Activated CD4-positive, alpha-beta memory T cell treated with anti-CD3 and anti-CD28 coated beads, Interleukin-2, amount 10 ng/mL, durations not matched to agents 7 days and 5 days (primary cell): ENCODE measurements around the gene ECI2. TPM values are rescaled to one million over a fixed set of nuclear protein-coding genes. Genes with fewer than 3 reads are reported as not detected.

Experiments used
- CTCF ChIA-PET: fragments of 350-600 bp; sonication (Branson Sonifier 250); formaldehyde crosslinking; loops from one replicate; lab custom pipeline; 2021; ENCODE audit warnings: antibody characterized with exemption, inconsistent platforms; lab: Charles Lee
- POLR2A ChIA-PET: fragments of 350-600 bp; sonication (Branson Sonifier 250); formaldehyde crosslinking; loops from one replicate; lab custom pipeline; 2021; ENCODE audit warnings: antibody characterized with exemption; lab: Charles Lee
- DNase-seq: peaks from one replicate; pipeline ENCODE4 v3.0.0-alpha.2; 2020
- H3K27ac Mint-ChIP-seq: one replicate; pipeline ENCODE4 v1.8.0; 2021; ENCODE audit warnings: mild to moderate bottlenecking, mixed read lengths
- H3K27me3 Mint-ChIP-seq: one replicate; pipeline ENCODE4 v1.8.0; 2021; ENCODE audit warnings: mixed read lengths
- H3K36me3 Mint-ChIP-seq: one replicate; pipeline ENCODE4 v1.8.0; 2021; ENCODE audit warnings: low read depth, mixed read lengths
- H3K4me1 Mint-ChIP-seq: one replicate; pipeline ENCODE4 v1.8.0; 2021; ENCODE audit warnings: mixed read lengths
- H3K4me3 Mint-ChIP-seq: one replicate; pipeline ENCODE4 v1.8.0; 2021; ENCODE audit warnings: mild to moderate bottlenecking, mixed read lengths
- H3K9me3 Mint-ChIP-seq: one replicate; pipeline ENCODE4 v1.8.0; 2021; ENCODE audit warnings: mixed read lengths
- total RNA-seq, 2 experiments: library from RNA; stranded (reverse); gene quantifications; one replicate each; pipeline ENCODE4 v1.2.3, GENCODE V29; 2021

The ECI2 gene
- total RNA-seq, 2 experiments from 2014 or later: 35.5 to 37.2 TPM

DNA sequence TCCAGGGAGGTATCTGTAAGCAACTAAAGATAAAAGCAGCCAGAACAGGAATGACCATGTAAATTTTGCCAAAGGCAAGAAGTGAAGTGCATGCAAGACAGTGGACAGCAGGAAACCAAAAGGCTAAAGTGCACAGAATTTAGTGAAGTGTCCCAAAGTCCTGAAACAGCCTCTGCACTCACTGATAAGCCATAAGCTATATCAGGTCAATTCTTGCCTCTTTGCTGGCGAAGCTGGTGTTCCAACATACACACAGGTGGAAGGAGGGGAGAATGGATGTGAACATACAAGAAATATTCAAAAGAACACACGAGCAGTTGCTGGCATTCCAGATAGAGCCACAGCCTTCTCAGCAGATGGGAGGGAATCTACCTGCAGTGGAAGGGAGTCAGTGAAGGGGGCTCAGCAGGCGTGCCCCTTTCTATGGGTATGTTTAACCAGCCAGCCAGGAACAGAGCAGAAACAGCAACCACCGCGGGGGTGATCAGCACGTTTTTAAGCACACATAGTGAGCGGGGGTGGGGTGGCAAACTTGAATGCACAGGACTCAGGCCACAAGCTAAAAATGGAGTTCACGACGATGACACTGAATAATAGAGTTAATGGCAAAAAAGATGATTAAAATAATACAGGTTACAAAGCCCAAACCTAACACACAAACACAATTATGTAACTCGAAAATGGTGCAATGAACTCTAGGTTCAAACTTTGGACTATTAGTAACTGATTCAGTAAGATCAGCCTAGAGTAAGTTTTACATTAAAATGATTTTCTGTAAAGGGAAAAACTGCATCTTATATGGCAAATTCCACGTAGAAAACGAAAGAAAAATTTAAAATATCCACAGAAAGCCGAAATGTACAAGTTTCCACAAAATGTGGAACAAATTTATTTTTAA is 1.2 kb downstream of the ECI2 start:
- H3K4me1 Mint-ChIP-seq: peaks cover 36% of the 10 kb centered on the region
- no peaks in the 10 kb centered on the region for H3K27me3 Mint-ChIP-seq
- CTCF ChIA-PET: no interaction called here
- POLR2A ChIA-PET: interaction anchor here (0.6 to 5.8 kb wide), 2 partner anchors 114 to 1296 kb away, joined by 3 to 49 read pairs; a partner anchor contains a TSS
- DNase-seq: peak; percentile 24
- peak overlapping the region; percentile 82 for H3K4me3 Mint-ChIP-seq
- H3K27ac Mint-ChIP-seq: peak overlapping the region; percentile 77
- H3K9me3 Mint-ChIP-seq: peaks cover 4% of the 10 kb centered on the region
- peaks cover 42% of the 10 kb centered on the region for H3K36me3 Mint-ChIP-seq

DNA sequence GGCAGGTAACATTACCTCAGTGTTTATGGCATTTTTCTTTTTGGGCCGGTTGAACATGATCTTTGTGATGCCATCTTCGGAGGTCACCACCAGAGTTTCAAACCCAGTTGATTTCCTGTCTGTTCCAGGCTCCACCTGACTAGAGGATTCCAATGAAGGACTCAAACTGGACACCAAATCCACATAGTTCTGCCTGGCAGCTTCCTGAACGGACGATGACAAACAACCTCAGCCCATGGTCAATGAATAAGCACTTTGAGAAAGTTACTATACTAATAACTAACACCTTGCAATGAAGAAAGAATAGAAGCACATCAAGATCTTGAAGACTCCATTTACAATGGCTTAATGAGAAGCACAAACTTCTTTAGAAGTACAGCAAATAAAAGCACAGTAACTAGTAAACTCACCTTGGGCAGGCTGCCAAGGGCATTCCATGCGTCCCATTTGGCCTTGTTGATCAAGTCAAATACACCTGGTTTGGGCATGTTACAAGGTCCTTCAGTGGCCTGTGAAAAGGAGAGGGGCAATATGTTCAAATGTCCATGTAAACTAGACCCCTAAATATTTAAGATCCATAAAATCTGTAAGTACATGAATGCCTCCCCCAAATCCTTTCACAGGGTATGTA is 4.9 kb downstream of the ECI2 start:
- H3K27ac Mint-ChIP-seq: no peak overlapping the region
- no peak for DNase-seq
- ChIA-PET CTCF (no interaction called here), POLR2A (no interaction called here)
- H3K4me1 Mint-ChIP-seq: peaks cover 27% of the 10 kb centered on the region
- no peaks in the 10 kb centered on the region for H3K27me3 Mint-ChIP-seq
- peaks cover 66% of the 10 kb centered on the region for H3K36me3 Mint-ChIP-seq
- peaks cover 4% of the 10 kb centered on the region for H3K9me3 Mint-ChIP-seq
- no peak overlapping the region for H3K4me3 Mint-ChIP-seq

DNA sequence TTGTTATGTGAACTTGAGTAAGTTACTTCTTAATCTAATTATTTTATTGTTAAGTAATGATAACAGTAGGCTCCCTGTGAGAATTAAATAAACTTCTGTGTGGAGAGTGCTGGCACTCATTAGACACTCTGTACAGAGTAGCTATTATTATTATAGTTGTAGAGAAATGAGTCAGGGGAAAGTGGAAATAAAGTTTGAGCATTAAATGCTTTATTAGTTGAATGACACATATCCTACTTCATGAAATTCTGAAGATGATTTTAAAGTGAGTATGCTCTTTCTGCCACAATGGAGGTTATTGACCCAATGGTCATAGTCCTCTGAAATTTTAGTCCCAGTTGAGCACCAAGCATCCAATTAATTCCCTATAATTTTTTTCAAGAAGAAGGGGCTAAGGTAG is 5.9 kb downstream of the ECI2 start:
- no peak for DNase-seq
- Mint-ChIP-seq H3K36me3 (peaks cover 74% of the 10 kb centered on the region), H3K27ac (no peak overlapping the region), H3K4me1 (peaks cover 24% of the 10 kb centered on the region), H3K4me3 (no peak overlapping the region), H3K9me3 (peaks cover 4% of the 10 kb centered on the region), H3K27me3 (no peaks in the 10 kb centered on the region)
- ChIA-PET CTCF (no interaction called here), POLR2A (no interaction called here)

DNA sequence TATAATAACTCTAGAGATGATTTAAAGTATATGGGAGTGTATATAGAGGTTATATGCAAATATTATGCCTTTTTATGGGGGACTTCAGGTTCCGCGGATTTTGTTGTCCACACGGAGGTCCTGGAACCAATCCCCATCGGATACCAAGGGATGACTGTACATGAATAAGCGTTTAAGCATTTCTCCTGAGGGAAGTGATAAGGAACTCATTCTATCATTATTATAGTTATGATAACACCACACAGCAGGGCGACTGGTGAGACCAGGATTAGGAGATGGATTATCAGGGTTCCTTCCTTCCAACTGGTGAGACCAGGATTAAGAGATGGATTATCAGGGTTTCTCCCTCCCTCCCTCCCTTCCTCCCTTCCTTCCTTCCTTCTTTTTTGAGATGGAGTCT is 6.6 kb downstream of the ECI2 start:
- Mint-ChIP-seq H3K36me3 (peaks cover 74% of the 10 kb centered on the region), H3K27ac (no peak overlapping the region), H3K4me1 (peaks cover 18% of the 10 kb centered on the region), H3K27me3 (no peaks in the 10 kb centered on the region), H3K9me3 (peaks cover 4% of the 10 kb centered on the region), H3K4me3 (no peak overlapping the region)
- ChIA-PET POLR2A (no interaction called here), CTCF (no interaction called here)
- no peak for DNase-seq

DNA sequence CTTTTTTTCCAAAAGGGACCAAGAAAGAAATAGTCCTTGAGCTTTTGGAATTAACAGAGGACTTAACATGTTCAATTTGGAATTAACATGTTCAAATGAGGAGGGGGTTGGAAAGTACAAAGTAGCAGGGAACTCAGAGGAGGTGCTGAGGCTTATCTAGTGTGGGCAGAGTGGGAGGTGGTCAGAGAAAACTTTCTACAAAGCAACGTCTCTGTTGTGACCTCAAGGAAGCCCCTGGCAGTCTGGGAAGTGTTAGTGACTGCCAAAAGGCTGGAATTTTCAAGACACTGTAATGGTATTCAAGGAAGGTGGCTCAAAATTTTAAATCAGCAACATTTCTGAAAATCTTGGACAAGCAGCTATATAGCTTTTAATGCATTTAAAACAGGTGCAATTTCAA is 7.3 kb downstream of the ECI2 start:
- Mint-ChIP-seq H3K27me3 (no peaks in the 10 kb centered on the region), H3K27ac (no peak overlapping the region), H3K4me1 (peaks cover 11% of the 10 kb centered on the region), H3K4me3 (no peak overlapping the region), H3K36me3 (peaks cover 67% of the 10 kb centered on the region), H3K9me3 (peaks cover 4% of the 10 kb centered on the region)
- ChIA-PET CTCF (interaction anchor here (0.6 to 1.2 kb wide), 2 partner anchors 61 to 82 kb away, joined by 3 read pairs; no protein-coding TSS in a partner anchor), POLR2A (no interaction called here)
- no peak for DNase-seq

DNA sequence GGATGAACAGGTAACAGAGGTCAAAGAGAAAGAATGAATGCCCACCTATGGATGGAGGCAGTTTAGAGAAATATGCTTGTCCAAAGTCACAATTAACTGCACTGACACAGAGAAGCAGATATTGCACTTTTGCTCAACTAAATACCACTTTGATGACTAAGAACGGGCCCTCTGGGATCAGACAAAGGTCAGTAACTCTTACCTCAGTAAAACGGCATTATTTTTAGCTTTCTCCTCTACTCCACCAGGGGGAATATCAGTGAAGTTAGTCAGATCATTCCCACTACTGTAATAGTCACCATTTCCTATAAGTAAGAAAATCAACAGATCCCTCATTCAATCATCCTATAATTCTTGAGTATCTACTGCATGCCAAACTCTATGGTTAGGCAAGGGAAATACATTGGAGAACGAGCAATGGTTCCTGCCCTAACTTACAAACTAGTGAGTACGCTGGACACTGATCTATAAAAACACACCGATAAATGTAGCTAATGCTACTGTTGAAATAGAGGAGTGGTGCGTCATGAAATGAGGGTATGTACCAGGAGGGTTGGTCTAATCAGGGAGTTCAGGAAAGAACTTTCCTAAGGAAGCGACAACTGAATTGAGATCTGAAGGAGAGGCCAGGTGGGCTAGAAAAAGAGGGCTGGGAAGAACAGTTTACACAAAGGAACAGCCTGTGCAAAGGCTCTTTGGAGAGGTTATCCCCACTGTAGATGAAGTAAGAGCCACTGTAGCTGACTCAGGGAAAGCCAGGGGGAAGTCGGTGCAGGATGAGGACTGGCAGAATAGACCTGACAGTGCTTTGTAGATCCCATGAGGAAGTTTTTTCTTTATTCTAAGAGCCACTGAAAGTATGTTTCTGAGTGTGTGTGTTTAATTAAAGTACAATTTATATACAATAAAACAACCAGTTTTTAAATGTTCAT is 9.2 kb downstream of the ECI2 start:
- Mint-ChIP-seq H3K4me3 (no peak overlapping the region), H3K27me3 (no peaks in the 10 kb centered on the region), H3K36me3 (peaks cover 59% of the 10 kb centered on the region), H3K27ac (no peak overlapping the region), H3K4me1 (peaks cover 6% of the 10 kb centered on the region), H3K9me3 (no peaks in the 10 kb centered on the region)
- CTCF ChIA-PET: interaction anchor here (0.6 to 1.1 kb wide), 2 partner anchors 80 to 506 kb away, joined by 3 read pairs; no protein-coding TSS in a partner anchor
- POLR2A ChIA-PET: no interaction called here
- DNase-seq: no peak

DNA sequence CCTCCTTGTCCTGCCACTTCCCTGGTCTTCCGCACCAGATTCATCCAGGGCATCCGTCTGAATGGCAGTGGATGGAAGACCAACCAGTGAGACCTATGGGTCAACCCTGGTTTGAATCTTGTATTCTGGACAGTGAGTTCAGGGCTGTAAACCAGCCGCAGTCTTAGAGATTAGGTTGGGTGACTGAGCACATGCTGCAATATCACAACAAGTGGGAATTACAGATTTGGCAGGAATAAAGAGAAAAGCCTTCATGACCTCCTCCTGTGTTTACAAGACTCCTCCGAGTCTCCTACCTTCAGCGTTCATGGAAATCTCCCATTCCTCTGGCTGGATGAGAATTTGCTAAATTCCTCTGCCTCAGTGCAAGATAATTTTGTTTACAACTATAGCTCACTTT is 9.9 kb downstream of the ECI2 start:
- CTCF ChIA-PET: interaction anchor here (0.6 kb wide), 1 partner anchor 506 kb away, joined by 3 read pairs; no protein-coding TSS in a partner anchor
- no peak for DNase-seq
- peaks cover 6% of the 10 kb centered on the region for H3K4me1 Mint-ChIP-seq
- H3K27ac Mint-ChIP-seq: no peak overlapping the region
- no peaks in the 10 kb centered on the region for H3K27me3 Mint-ChIP-seq
- no peaks in the 10 kb centered on the region for H3K9me3 Mint-ChIP-seq
- no peak overlapping the region for H3K4me3 Mint-ChIP-seq
- POLR2A ChIA-PET: no interaction called here
- peaks cover 56% of the 10 kb centered on the region for H3K36me3 Mint-ChIP-seq

DNA sequence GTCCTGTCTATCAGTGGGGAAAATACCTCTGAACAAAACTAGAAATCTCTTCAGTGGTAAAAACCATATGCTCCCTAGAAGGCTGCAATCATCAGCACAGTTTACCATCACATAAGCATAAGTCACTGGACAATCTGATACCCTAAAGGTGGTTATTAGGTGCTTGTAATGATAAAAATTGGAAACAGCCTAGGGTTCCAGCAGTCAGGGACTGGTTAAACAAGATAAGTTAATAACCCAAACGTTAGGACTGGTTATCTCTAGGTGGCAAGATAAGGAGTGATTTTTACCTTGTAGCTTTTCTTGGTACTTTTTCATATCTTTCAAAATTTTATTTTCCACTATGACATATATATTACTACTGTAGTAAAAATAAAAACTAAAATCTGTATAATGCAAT is 11.0 kb downstream of the ECI2 start:
- no peak for DNase-seq
- CTCF ChIA-PET: interaction anchor here (1.1 kb wide), 1 partner anchor 31 kb away, joined by 3 read pairs; no protein-coding TSS in a partner anchor
- no peaks in the 10 kb centered on the region for H3K27me3 Mint-ChIP-seq
- peaks cover 52% of the 10 kb centered on the region for H3K36me3 Mint-ChIP-seq
- peaks cover 6% of the 10 kb centered on the region for H3K4me1 Mint-ChIP-seq
- no peak overlapping the region for H3K4me3 Mint-ChIP-seq
- POLR2A ChIA-PET: no interaction called here
- no peaks in the 10 kb centered on the region for H3K9me3 Mint-ChIP-seq
- no peak overlapping the region for H3K27ac Mint-ChIP-seq

DNA sequence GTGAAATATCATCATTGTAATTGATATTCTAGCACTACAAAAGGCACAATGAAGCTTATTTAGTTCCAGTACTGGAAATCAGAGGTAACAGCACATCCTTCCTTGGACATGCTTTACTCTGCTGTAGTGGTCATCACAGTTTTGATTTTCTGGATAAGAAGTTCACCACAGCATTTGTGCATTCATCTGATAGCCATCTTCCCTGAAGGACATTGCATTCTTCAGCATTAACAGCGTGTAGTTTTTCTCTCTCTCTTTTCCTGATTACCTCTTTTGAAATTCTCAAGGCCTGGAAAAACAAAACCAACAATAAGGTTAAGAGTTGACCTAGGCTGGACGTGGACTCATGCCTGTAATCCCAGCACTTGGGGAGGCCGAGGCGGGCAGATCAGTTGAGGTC is 19.6 kb downstream of the ECI2 start:
- CTCF ChIA-PET: no interaction called here
- DNase-seq: no peak
- POLR2A ChIA-PET: no interaction called here
- peaks cover 2% of the 10 kb centered on the region for H3K9me3 Mint-ChIP-seq
- H3K27ac Mint-ChIP-seq: no peak overlapping the region
- H3K36me3 Mint-ChIP-seq: peaks cover 41% of the 10 kb centered on the region
- no peaks in the 10 kb centered on the region for H3K4me1 Mint-ChIP-seq
- no peak overlapping the region for H3K4me3 Mint-ChIP-seq
- H3K27me3 Mint-ChIP-seq: peaks cover 14% of the 10 kb centered on the region

DNA sequence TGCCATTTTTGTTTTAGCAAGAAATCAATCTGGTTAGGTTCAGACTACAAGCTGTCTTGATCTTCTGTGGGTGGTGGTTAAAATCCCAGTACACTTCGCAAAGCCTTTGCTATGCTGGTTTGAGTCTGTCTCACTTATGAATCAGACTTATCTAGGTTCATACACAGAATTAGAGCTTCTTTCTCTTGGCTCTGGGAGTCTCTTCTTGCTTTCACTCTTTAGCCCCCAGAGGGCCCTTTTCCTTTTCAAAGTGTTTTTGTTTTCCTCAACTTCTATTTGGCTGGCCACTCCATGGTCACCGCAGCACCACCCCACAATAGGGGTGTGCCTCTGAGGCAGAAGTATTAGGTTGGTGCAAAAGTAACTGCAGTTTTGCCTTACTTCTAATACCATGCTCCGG is 21.3 kb downstream of the ECI2 start:
- CTCF ChIA-PET: interaction anchor here (0.8 kb wide), 1 partner anchor 12 kb away, joined by 3 read pairs; no protein-coding TSS in a partner anchor

DNA sequence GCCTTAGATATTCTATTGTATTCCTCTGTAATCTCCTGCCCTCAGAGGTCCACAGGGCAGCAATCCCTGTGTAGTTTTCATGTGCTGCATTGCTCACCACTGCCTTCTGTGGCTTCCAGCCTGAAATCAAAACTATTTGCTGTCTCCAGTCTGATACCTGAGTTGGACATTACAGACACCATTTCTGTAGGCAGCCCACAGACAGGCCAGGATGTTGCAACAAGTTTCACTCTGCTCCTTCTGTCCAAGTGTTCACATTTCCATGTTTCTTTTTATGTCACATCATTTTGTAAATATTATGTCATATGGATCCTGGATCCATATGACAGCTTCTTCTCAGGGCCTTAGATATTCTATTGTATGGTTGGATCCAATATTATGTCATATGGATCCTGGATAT is 21.7 kb downstream of the ECI2 start:
- CTCF ChIA-PET: interaction anchor here (0.8 kb wide), 1 partner anchor 12 kb away, joined by 3 read pairs; no protein-coding TSS in a partner anchor
- no peak overlapping the region for H3K4me3 Mint-ChIP-seq

More for the DNA sequence above, 21.3 kb downstream of the ECI2 start:
- no peak for DNase-seq
- Mint-ChIP-seq H3K4me3 (no peak overlapping the region), H3K9me3 (peaks cover 2% of the 10 kb centered on the region), H3K36me3 (peaks cover 31% of the 10 kb centered on the region), H3K27me3 (peaks cover 16% of the 10 kb centered on the region), H3K4me1 (no peaks in the 10 kb centered on the region), H3K27ac (no peak overlapping the region)
- POLR2A ChIA-PET: interaction anchor here (0.6 kb wide), 1 partner anchor 61 kb away, joined by 6 read pairs; no protein-coding TSS in a partner anchor

DNA sequence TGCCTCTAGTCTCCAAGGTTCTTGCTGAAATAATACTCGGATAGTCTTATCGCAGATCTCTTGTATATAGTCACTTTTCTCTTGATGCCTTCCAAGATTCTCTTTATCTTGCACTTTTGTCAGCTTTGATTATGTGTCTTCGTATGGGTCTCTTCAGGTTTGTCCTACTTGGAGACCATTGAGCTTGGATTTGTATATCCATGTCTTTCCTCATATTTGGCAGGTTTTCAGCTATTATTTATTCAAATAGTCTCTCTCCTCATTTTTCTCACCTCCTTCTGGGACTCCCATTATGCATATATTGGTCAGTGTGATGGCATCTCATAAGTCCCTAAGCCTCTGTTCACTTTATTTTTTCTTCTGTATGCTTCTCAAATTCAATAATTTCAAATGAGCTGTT is 23.0 kb downstream of the ECI2 start:
- no peak for DNase-seq
- ChIA-PET CTCF (no interaction called here), POLR2A (no interaction called here)
- Mint-ChIP-seq H3K36me3 (peaks cover 20% of the 10 kb centered on the region), H3K27ac (no peak overlapping the region), H3K27me3 (peaks cover 29% of the 10 kb centered on the region), H3K4me1 (no peaks in the 10 kb centered on the region), H3K4me3 (no peak overlapping the region), H3K9me3 (peaks cover 2% of the 10 kb centered on the region)

More for the DNA sequence above, 21.7 kb downstream of the ECI2 start:
- Mint-ChIP-seq H3K27me3 (peaks cover 19% of the 10 kb centered on the region), H3K4me1 (no peaks in the 10 kb centered on the region), H3K9me3 (peaks cover 2% of the 10 kb centered on the region), H3K27ac (no peak overlapping the region), H3K36me3 (peaks cover 28% of the 10 kb centered on the region)
- DNase-seq: no peak
- POLR2A ChIA-PET: no interaction called here
